HEK293 (cell line): Measurements from ENCODE around the gene NMNAT1.

Experiments used
- AEBP2 ChIP-seq: fragments of 450-650 bp; formaldehyde crosslinking; IDR thresholded peaks from 2 replicates; pipeline ENCODE4 v1.5.1; 2016; ENCODE audit warnings: missing biosample characterization, missing genetic modification characterization, borderline replicate concordance
- CTCF ChIP-seq: fragments of 450-650 bp; formaldehyde crosslinking; IDR thresholded peaks from 2 replicates; pipeline ENCODE4 v1.5.1; 2016; ENCODE audit warnings: missing biosample characterization, missing genetic modification characterization
- PRDM10 ChIP-seq: fragments of 450-650 bp; formaldehyde crosslinking; IDR thresholded peaks from 2 replicates; pipeline ENCODE4 v1.5.1; 2016; ENCODE audit warnings: missing biosample characterization, missing genetic modification characterization
- REST ChIP-seq: fragments of 450-650 bp; formaldehyde crosslinking; IDR thresholded peaks from 2 replicates; pipeline ENCODE4 v1.5.1; 2016; ENCODE audit warnings: missing biosample characterization, missing genetic modification characterization
- SP7 ChIP-seq: fragments of 450-650 bp; formaldehyde crosslinking; IDR thresholded peaks from 2 replicates; pipeline ENCODE4 v1.5.1; 2016; ENCODE audit warnings: missing biosample characterization, missing genetic modification characterization
- ZFP69B ChIP-seq: fragments of 450-650 bp; formaldehyde crosslinking; IDR thresholded peaks from 2 replicates; pipeline ENCODE4 v1.5.1; 2016; ENCODE audit warnings: missing biosample characterization, missing genetic modification characterization
- ZNF148 ChIP-seq: fragments of 450-650 bp; formaldehyde crosslinking; IDR thresholded peaks from 2 replicates; pipeline ENCODE4 v1.5.0; 2017; ENCODE audit warnings: missing biosample characterization, missing genetic modification characterization, borderline replicate concordance
- ZNF18 ChIP-seq: fragments of 450-650 bp; formaldehyde crosslinking; IDR thresholded peaks from 2 replicates; pipeline ENCODE4 v1.5.1; 2016; ENCODE audit warnings: missing biosample characterization, missing genetic modification characterization
- ZNF580 ChIP-seq: fragments of 450-650 bp; formaldehyde crosslinking; IDR thresholded peaks from 2 replicates; pipeline ENCODE4 v1.5.1; 2016; ENCODE audit warnings: missing biosample characterization, missing genetic modification characterization
- ZNF645 ChIP-seq: fragments of 450-650 bp; formaldehyde crosslinking; IDR thresholded peaks from 2 replicates; pipeline ENCODE4; 2016; ENCODE audit warnings: missing biosample characterization, missing genetic modification characterization
- ZNF776 ChIP-seq: fragments of 450-650 bp; formaldehyde crosslinking; IDR thresholded peaks from 2 replicates; pipeline ENCODE4 v1.5.0; 2017; ENCODE audit warnings: missing biosample characterization, missing genetic modification characterization, borderline replicate concordance

GRCh38 chr1:9916452-9916851 is 26.8 kb upstream of the NMNAT1 start:
- TF ChIP-seq ZNF148 (tag by site-specific recombination) (no peak), ZNF776 (tag by site-specific recombination) (no peak), PRDM10 (tag by site-specific recombination) (no peak), ZFP69B (tag by site-specific recombination) (no peak), SP7 (tag by site-specific recombination) (no peak), CTCF (no peak), ZNF645 (tag by site-specific recombination) (no peak), REST (tag by site-specific recombination) (no peak), AEBP2 (tag by site-specific recombination) (no peak), ZNF580 (tag by site-specific recombination) (no peak), ZNF18 (tag by site-specific recombination) (no peak)
